Osteocyte (in vitro differentiated cells): Measurements from ENCODE around the gene DNTT. TPM values are rescaled to one million over a fixed set of nuclear protein-coding genes. Genes with fewer than 3 reads are reported as not detected.

Source experiments
- DNase-seq: peaks from one replicate; pipeline ENCODE4 v3.0.0; 2021; ENCODE audit warnings: mixed read lengths; ENCODE audit not compliant: unreplicated experiment; ENCODE audit errors: extremely low spot score
- H3K27ac Mint-ChIP-seq: one replicate; pipeline ENCODE4 v1.8.0; 2021; ENCODE audit warnings: mild to moderate bottlenecking, mixed read lengths; ENCODE audit not compliant: unreplicated experiment
- H3K27me3 Mint-ChIP-seq: one replicate; pipeline ENCODE4 v1.8.0; 2021; ENCODE audit warnings: mixed read lengths; ENCODE audit not compliant: unreplicated experiment
- H3K36me3 Mint-ChIP-seq: one replicate; pipeline ENCODE4 v1.8.0; 2021; ENCODE audit warnings: mixed read lengths; ENCODE audit not compliant: unreplicated experiment
- H3K4me1 Mint-ChIP-seq: one replicate; pipeline ENCODE4 v1.8.0; 2021; ENCODE audit warnings: mixed read lengths; ENCODE audit not compliant: unreplicated experiment
- H3K4me3 Mint-ChIP-seq: one replicate; pipeline ENCODE4 v1.8.0; 2021; ENCODE audit warnings: mild to moderate bottlenecking, moderate library complexity, mixed read lengths; ENCODE audit not compliant: unreplicated experiment
- H3K9me3 Mint-ChIP-seq: one replicate; pipeline ENCODE4 v1.8.0; 2021; ENCODE audit warnings: mixed read lengths; ENCODE audit not compliant: unreplicated experiment
- CTCF ChIP-seq: fragments of 200-600 bp; sonication (generic); IDR thresholded peaks from 2 replicates; pipeline ENCODE4 v1.5.0; 2021; ENCODE audit warnings: antibody characterized with exemption, mild to moderate bottlenecking, moderate library complexity
- total RNA-seq: library from RNA; stranded (reverse); gene quantifications from 2 replicates; pipeline ENCODE4 v1.2.1, GENCODE V29; 2021

Gene DNTT
- total RNA-seq, 1 donor from 2014 or later = not detected

- Mint-ChIP-seq H3K4me3 (no peak overlapping the region), H3K4me1 (no peaks in the 10 kb centered on the region), H3K36me3 (no peaks in the 10 kb centered on the region), H3K27me3 (peaks cover 26% of the 10 kb centered on the region), H3K27ac (no peak overlapping the region), H3K9me3 (no peaks in the 10 kb centered on the region)
- no peak for TF ChIP-seq CTCF
- no peak for DNase-seq
Measured at GRCh38 chr10:96289218-96289910, 14.9 kb upstream of the DNTT start.

DNA sequence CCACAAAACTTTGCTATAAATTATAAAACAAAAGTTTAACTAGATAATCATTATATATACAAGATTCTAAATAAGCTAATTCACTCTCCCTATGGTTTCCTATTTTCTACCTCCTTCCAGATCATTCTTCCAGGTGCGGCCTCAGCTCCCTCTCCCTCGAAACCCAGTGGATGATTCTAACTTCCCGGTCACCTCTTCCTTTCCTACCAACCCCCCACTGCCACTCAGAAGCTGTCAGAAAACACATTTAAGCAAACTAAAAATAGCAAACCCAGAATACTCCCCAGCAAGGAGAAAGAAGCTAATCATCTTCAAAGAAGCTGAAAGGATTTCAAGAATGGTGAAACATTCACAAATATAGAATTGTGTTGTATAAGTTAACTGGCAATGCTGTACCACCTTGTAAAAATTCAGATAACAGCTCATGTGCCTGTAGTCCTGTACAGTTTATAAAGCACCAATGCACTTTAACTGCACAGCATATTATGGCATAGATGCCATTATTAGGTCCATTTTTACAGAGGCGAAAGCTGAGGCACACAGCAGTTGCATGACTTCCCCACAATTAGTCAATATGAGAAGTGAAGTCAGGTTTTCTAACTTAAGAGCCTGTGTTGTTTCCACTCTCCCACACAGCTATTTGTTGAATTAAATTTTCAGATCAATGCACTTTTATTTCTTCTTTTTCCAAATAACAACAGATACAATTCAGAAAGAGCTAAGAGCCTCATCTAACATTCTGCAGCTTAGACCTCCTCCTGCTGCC, 13.7 kb upstream of the DNTT start:
- Mint-ChIP-seq H3K36me3 (no peaks in the 10 kb centered on the region), H3K27ac (no peak overlapping the region), H3K4me1 (no peaks in the 10 kb centered on the region), H3K27me3 (peaks cover 29% of the 10 kb centered on the region), H3K4me3 (no peak overlapping the region), H3K9me3 (no peaks in the 10 kb centered on the region)
- TF ChIP-seq CTCF = no peak
- DNase-seq = no peak

DNA sequence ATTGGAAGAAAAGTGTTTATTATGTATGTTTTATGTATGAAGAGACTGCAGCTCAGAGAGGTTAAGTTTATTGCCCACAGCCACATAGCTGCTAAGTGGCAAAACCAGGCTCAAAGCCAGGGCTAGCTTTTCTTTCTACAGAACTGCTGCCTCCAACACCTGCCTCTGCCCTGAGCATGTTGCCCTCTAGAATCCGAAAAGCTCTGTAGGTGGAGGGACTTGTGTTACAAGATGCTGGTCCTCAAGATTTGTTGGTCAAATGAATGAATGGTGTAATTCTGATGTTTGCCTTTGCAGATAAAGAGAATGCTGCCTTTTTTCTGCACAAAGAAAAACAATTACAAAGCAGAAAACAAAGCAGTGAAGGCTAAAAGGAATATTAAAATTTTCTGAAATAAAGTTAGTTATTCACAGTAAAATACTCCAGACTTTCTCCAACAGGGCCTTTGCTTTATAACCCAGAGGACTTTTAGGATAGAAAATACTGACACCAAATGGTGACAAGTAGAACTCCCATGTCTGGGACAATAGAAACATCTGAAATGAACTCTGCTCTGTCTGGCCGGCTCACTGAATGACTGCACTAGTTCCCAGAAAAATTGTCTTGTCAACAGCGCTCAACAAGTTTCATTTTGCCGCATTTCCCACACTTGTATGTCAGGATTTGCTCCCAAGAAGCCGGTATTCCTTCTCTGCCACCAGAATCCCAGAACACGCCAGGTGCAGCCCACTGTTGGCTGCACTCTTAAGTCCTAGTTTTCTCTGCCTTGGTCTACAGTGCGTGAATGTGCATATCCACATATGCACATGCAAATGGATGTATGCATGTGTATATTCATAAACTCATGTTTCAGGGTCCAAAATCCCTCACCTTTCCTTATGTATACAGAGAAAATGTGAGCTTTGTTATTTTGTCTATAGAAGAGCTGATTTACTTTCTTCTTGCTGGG, 11.0 kb upstream of the DNTT start:
- Mint-ChIP-seq H3K9me3 (no peaks in the 10 kb centered on the region), H3K36me3 (no peaks in the 10 kb centered on the region), H3K27me3 (peaks cover 44% of the 10 kb centered on the region), H3K4me3 (no peak overlapping the region), H3K4me1 (no peaks in the 10 kb centered on the region), H3K27ac (no peak overlapping the region)
- peak; percentile 66 for TF ChIP-seq CTCF
- no peak for DNase-seq

DNA sequence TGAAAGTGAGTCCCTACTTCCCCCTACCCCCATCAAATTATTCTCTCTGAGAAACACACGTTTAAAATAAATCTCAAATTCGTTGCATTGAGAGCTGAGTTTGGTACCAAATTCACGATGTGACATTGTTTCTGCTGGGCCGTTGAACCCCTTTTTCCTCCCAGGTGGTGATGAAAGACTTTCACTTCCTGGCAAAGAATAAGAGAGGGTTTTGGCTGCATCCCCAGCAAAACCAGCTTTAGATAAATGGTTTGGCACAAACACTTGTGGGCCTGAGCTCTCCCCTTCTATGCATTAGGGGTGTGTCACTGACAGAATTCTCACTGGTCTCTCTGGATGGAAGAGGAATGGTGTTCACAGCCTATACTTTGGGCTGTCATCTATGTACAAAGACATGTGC, 8.8 kb upstream of the DNTT start:
- no peaks in the 10 kb centered on the region for H3K4me1 Mint-ChIP-seq
- H3K9me3 Mint-ChIP-seq = no peaks in the 10 kb centered on the region
- peaks cover 63% of the 10 kb centered on the region for H3K27me3 Mint-ChIP-seq
- no peak for TF ChIP-seq CTCF
- H3K4me3 Mint-ChIP-seq = no peak overlapping the region
- DNase-seq = no peak
- no peaks in the 10 kb centered on the region for H3K36me3 Mint-ChIP-seq
- H3K27ac Mint-ChIP-seq = no peak overlapping the region
